ENCODE results near the gene C22orf15. TPM values are rescaled to one million over a fixed set of nuclear protein-coding genes. Genes with fewer than 3 reads are reported as not detected.

The C22orf15 gene
- total RNA-seq, 2 donors from 2014 or later: 1.5 to 2.2 TPM

DNA sequence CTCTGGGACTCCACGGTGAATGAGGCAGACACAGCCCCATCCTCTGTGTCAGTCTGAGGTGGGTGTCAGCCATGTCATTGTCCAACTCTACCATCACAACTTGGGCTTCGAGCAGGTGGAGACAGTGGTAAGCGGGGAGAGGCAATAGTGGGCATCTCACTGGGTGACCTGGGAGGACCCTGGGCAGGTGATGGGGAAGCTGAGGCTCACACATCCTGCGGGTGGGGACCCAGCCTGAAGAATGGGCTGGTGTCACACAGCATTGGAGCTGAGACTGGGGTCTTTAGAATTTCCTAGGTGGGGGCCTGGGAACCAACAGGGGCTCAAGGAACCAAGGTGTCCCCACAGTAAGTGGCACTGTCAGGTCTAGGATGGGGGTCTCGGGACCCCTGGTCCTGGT is 16.9 kb downstream of the C22orf15 start:
- Mint-ChIP-seq H3K36me3 (ENCODE audit: low read depth) (no peaks in the 10 kb centered on the region), H3K4me1 (peaks cover 4% of the 10 kb centered on the region), H3K27ac (no peak overlapping the region), H3K9me3 (no peaks in the 10 kb centered on the region), H3K4me3 (no peak overlapping the region), H3K27me3 (ENCODE audit: insufficient read depth) (peaks cover 12% of the 10 kb centered on the region)
- no peaks in the 10 kb centered on the region for H3K4me1 ChIP-seq (ENCODE audit: control insufficient read depth, insufficient read depth, low read length)
- no peak overlapping the region for H3K4me3 ChIP-seq (ENCODE audit: low read length)
- TF ChIP-seq, protein P1, sequence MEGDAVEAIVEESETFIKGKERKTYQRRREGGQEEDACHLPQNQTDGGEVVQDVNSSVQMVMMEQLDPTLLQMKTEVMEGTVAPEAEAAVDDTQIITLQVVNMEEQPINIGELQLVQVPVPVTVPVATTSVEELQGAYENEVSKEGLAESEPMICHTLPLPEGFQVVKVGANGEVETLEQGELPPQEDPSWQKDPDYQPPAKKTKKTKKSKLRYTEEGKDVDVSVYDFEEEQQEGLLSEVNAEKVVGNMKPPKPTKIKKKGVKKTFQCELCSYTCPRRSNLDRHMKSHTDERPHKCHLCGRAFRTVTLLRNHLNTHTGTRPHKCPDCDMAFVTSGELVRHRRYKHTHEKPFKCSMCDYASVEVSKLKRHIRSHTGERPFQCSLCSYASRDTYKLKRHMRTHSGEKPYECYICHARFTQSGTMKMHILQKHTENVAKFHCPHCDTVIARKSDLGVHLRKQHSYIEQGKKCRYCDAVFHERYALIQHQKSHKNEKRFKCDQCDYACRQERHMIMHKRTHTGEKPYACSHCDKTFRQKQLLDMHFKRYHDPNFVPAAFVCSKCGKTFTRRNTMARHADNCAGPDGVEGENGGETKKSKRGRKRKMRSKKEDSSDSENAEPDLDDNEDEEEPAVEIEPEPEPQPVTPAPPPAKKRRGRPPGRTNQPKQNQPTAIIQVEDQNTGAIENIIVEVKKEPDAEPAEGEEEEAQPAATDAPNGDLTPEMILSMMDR (conservative IDR thresholded peaks at IDR 0.05): no peak
- no peaks in the 10 kb centered on the region for H3K9me3 ChIP-seq (ENCODE audit: control insufficient read depth, low read length)
- H3K9ac ChIP-seq (ENCODE audit: extremely low read depth, low read length, poor library complexity, severe bottlenecking): no peak overlapping the region
- 90 to 100% methylated on average over 2 to 5 of the region's 5 CpGs for WGBS, 2 experiments (ENCODE audit: insufficient coverage in 1 of 2, insufficient read length in 1 of 2)
- no peak overlapping the region for H3K27ac ChIP-seq (ENCODE audit: low read depth, low read length)
- DNase-seq: no peak
- H3K36me3 ChIP-seq (ENCODE audit: control insufficient read depth, insufficient read depth, low read length): no peaks in the 10 kb centered on the region
- no peaks in the 10 kb centered on the region for H3K27me3 ChIP-seq (ENCODE audit: control insufficient read depth, insufficient read depth, low read length, poor library complexity, severe bottlenecking)

DNA sequence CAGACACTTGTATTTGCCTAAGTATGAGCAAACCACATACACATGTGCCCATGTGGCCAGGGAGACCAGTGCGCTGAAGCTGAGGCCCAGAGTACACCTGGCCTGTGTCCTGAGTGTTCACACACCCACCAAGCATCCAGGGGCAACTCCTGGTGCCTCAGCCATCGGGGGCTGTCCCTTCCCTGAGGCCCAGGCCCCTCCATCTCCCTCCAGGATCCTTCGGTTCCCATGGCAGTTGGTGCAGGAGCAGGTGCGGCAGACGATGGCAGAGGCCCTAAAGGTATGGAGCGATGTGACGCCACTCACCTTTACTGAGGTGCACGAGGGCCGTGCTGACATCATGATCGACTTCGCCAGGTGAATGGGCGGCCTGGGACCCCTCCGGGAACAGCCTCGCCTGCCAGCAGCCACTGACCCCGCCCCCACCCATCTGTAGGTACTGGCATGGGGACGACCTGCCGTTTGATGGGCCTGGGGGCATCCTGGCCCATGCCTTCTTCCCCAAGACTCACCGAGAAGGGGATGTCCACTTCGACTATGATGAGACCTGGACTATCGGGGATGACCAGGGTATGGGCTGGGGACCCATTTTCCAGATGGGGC is 17.5 kb downstream of the C22orf15 start:
- Mint-ChIP-seq H3K36me3 (ENCODE audit: low read depth) (no peaks in the 10 kb centered on the region), H3K27ac (no peak overlapping the region), H3K4me1 (peaks cover 1% of the 10 kb centered on the region), H3K4me3 (no peak overlapping the region), H3K27me3 (ENCODE audit: insufficient read depth) (peaks cover 7% of the 10 kb centered on the region), H3K9me3 (no peaks in the 10 kb centered on the region)
- Histone ChIP-seq H3K36me3 (ENCODE audit: control insufficient read depth, insufficient read depth, low read length) (no peaks in the 10 kb centered on the region), H3K27me3 (ENCODE audit: control insufficient read depth, insufficient read depth, low read length, poor library complexity, severe bottlenecking) (no peaks in the 10 kb centered on the region), H3K9me3 (ENCODE audit: control insufficient read depth, low read length) (no peaks in the 10 kb centered on the region), H3K4me1 (ENCODE audit: control insufficient read depth, insufficient read depth, low read length) (no peaks in the 10 kb centered on the region), H3K4me3 (ENCODE audit: low read length) (no peak overlapping the region), H3K27ac (ENCODE audit: low read depth, low read length) (no peak overlapping the region), H3K9ac (ENCODE audit: extremely low read depth, low read length, poor library complexity, severe bottlenecking) (no peak overlapping the region)
- WGBS, 2 experiments (ENCODE audit: insufficient coverage in 1 of 2, insufficient read length in 1 of 2): 88 to 94% methylated on average over 19 to 20 of the region's 20 CpGs
- TF ChIP-seq, protein P1 (conservative IDR thresholded peaks at IDR 0.05): no peak
- no peak for DNase-seq

DNA sequence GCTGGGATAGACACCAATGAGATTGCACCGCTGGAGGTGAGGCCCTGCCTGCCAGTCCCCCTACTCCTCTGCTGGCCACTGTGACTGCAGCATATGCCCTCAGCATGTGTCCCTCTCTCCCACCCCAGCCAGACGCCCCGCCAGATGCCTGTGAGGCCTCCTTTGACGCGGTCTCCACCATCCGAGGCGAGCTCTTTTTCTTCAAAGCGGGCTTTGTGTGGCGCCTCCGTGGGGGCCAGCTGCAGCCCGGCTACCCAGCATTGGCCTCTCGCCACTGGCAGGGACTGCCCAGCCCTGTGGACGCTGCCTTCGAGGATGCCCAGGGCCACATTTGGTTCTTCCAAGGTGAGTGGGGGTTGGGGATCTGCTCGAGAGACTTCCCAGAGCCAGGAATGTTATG is 18.3 kb downstream of the C22orf15 start:
- Mint-ChIP-seq H3K27ac (no peak overlapping the region), H3K9me3 (no peaks in the 10 kb centered on the region), H3K27me3 (ENCODE audit: insufficient read depth) (peaks cover 3% of the 10 kb centered on the region), H3K4me1 (no peaks in the 10 kb centered on the region), H3K4me3 (no peak overlapping the region), H3K36me3 (ENCODE audit: low read depth) (no peaks in the 10 kb centered on the region)
- TF ChIP-seq, protein P1 (conservative IDR thresholded peaks at IDR 0.05): no peak
- no peaks in the 10 kb centered on the region for H3K27me3 ChIP-seq (ENCODE audit: control insufficient read depth, insufficient read depth, low read length, poor library complexity, severe bottlenecking)
- no peak overlapping the region for H3K27ac ChIP-seq (ENCODE audit: low read depth, low read length)
- no peak overlapping the region for H3K4me3 ChIP-seq (ENCODE audit: low read length)
- H3K36me3 ChIP-seq (ENCODE audit: control insufficient read depth, insufficient read depth, low read length): no peaks in the 10 kb centered on the region
- H3K4me1 ChIP-seq (ENCODE audit: control insufficient read depth, insufficient read depth, low read length): no peaks in the 10 kb centered on the region
- no peaks in the 10 kb centered on the region for H3K9me3 ChIP-seq (ENCODE audit: control insufficient read depth, low read length)
- no peak for DNase-seq
- WGBS, 2 experiments (ENCODE audit: insufficient coverage in 1 of 2, insufficient read length in 1 of 2): 84 to 91% methylated on average over 7 to 15 of the region's 15 CpGs
- H3K9ac ChIP-seq (ENCODE audit: extremely low read depth, low read length, poor library complexity, severe bottlenecking): no peak overlapping the region
